Stimulated activated memory B cell treated with anti-CD40 and anti-IgM and Interleukin-4, amounts not matched to agents 10 μg/mL and 1 μg/mL and 100 μg/mL, for 72 hours (primary cell): ENCODE data around the gene TRO.

Source experiments
- ATAC-seq: fragments of 150-1000 bp; cut with Tn5 transposase; 2 replicates; pipeline ENCODE4 v1.10.0; 2021
- H3K27ac Mint-ChIP-seq: one replicate; pipeline ENCODE4 v1.8.0; 2022; ENCODE audit warnings: mild to moderate bottlenecking, mixed read lengths
- H3K27me3 Mint-ChIP-seq: one replicate; pipeline ENCODE4 v1.8.0; 2022; ENCODE audit warnings: mixed read lengths
- H3K36me3 Mint-ChIP-seq: one replicate; pipeline ENCODE4 v1.8.0; 2022; ENCODE audit warnings: mixed read lengths
- H3K4me1 Mint-ChIP-seq: one replicate; pipeline ENCODE4 v1.8.0; 2022; ENCODE audit warnings: mixed read lengths
- H3K4me3 Mint-ChIP-seq: one replicate; pipeline ENCODE4 v1.8.0; 2022; ENCODE audit warnings: mild to moderate bottlenecking, moderate library complexity, mixed read lengths
- H3K9me3 Mint-ChIP-seq: one replicate; pipeline ENCODE4 v1.8.0; 2022; ENCODE audit warnings: mixed read lengths

The TRO gene, protein sequence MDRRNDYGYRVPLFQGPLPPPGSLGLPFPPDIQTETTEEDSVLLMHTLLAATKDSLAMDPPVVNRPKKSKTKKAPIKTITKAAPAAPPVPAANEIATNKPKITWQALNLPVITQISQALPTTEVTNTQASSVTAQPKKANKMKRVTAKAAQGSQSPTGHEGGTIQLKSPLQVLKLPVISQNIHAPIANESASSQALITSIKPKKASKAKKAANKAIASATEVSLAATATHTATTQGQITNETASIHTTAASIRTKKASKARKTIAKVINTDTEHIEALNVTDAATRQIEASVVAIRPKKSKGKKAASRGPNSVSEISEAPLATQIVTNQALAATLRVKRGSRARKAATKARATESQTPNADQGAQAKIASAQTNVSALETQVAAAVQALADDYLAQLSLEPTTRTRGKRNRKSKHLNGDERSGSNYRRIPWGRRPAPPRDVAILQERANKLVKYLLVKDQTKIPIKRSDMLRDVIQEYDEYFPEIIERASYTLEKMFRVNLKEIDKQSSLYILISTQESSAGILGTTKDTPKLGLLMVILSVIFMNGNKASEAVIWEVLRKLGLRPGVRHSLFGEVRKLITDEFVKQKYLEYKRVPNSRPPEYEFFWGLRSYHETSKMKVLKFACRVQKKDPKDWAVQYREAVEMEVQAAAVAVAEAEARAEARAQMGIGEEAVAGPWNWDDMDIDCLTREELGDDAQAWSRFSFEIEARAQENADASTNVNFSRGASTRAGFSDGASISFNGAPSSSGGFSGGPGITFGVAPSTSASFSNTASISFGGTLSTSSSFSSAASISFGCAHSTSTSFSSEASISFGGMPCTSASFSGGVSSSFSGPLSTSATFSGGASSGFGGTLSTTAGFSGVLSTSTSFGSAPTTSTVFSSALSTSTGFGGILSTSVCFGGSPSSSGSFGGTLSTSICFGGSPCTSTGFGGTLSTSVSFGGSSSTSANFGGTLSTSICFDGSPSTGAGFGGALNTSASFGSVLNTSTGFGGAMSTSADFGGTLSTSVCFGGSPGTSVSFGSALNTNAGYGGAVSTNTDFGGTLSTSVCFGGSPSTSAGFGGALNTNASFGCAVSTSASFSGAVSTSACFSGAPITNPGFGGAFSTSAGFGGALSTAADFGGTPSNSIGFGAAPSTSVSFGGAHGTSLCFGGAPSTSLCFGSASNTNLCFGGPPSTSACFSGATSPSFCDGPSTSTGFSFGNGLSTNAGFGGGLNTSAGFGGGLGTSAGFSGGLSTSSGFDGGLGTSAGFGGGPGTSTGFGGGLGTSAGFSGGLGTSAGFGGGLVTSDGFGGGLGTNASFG (N-terminal part only)

DNA sequence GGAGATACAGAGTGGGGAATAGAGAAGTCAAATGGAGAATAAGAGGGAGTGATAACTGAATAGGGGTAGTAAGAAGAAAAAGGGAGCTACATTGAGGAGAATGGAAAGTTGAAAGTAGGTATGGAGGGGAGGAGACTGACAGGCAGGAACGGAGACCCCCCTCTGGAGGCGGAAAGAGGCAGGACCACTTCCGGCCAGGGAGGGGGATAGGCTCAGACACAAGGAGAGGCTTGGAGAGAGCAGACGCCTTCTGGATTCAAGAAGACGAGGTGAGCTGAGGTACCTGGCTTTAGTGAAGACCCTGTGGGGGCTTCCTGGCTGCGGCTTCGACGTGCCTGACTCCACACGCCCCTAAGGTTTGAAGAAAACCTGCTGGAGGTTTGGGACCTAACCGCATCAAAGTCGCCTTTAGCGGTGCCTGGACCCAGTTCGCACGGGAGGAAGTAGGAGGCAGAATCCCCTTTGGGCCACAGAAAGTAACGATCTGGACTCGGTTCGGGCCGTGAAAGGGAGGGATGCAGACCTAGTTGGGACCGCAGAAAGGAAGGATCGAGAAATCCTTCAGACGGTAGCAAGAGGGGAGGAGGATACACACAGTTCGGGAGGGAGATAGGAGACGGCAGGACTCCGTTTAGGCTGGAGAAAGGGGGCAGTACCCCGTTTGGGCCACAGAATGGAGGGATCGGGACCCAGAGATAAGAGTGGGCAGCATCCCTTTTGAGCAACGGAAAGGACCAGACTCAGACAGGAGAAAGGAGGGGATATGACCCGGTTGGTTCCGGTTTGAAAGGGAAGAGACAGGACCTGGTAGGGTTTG lies at the start of gene TRO:
Gene TRO (plus strand): TSS at position 215 of the 817 bp plus-strand sequence. CDS start 1,423 bp downstream, outside the sequence.
- H3K27me3 Mint-ChIP-seq = no peaks in the 10 kb centered on the region
- peak within 1 kb of the TSS; percentile 76 for H3K27ac Mint-ChIP-seq
- peak within 1 kb of the TSS; percentile 84 for H3K4me3 Mint-ChIP-seq
- H3K36me3 Mint-ChIP-seq = no peaks in the 10 kb centered on the region
- H3K4me1 Mint-ChIP-seq = peaks cover 24% of the 10 kb centered on the region
- ATAC-seq = no peak
- peaks cover 3% of the 10 kb centered on the region for H3K9me3 Mint-ChIP-seq

DNA sequence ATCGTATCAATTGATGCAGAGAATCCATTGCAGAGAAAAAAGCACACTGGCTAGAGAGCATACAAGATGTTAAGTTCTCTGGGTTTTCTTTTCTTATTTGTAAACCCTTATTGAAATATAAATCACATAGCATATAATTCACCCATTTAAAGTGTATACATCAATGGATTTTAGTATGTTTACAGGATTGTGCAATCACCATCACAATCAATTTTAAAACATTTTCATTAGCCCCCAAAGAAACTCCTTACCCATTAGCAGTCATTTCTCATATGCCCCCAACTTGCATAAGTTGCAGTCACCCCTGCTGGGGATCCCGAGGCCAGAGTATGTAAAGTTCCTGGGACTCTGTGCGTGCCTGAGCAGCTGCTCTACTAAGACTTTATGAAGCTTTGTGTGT lies 34.9 kb upstream of the TRO start:
- H3K9me3 Mint-ChIP-seq = no peaks in the 10 kb centered on the region
- no peak overlapping the region for H3K27ac Mint-ChIP-seq
- H3K27me3 Mint-ChIP-seq = peaks cover 43% of the 10 kb centered on the region
- no peak overlapping the region for H3K4me3 Mint-ChIP-seq
- H3K36me3 Mint-ChIP-seq = no peaks in the 10 kb centered on the region
- H3K4me1 Mint-ChIP-seq = no peaks in the 10 kb centered on the region
- no peak for ATAC-seq

DNA sequence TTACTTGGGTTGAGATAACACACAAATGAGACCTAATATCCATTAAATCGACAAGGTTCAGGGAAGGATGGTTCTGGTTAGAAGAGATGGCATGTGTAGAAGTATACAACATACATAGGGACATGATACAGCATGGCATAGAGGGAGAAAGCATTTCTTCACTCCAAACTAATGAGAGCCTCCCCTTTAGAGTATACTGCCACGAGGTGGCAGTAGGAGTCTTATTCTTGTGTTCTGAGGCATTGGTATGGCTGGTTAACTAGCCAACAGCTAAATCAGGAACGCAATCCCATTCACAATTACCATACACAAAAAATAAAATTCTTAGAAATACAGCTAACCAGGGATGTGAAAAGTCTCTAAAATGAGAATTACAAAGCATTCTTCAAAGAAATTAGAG lies 29.1 kb upstream of the TRO start:
- Mint-ChIP-seq H3K9me3 (peaks cover 3% of the 10 kb centered on the region), H3K27me3 (peaks cover 38% of the 10 kb centered on the region), H3K4me1 (no peaks in the 10 kb centered on the region), H3K36me3 (no peaks in the 10 kb centered on the region), H3K27ac (no peak overlapping the region), H3K4me3 (no peak overlapping the region)
- no peak for ATAC-seq

DNA sequence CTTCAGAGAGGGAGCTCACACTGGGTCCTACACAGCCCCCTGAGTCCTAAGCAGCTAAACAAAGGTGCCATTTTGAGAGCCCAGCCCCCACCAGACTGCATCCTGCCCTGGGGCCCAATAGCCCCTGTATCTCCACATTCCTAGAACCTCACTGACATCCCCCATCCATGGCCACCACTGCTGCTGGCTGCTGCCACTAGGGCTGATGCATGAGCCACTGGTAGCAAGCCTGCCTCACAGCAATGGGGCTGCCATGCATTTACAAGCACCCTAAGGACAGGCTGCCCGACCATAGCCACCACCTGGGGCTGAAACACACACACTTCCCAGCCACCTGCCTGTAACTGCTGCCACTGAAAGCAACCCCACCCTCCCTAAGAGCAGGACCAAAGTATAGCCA lies 26.5 kb upstream of the TRO start:
- ATAC-seq = no peak
- Mint-ChIP-seq H3K36me3 (no peaks in the 10 kb centered on the region), H3K9me3 (peaks cover 3% of the 10 kb centered on the region), H3K4me1 (no peaks in the 10 kb centered on the region), H3K27ac (no peak overlapping the region), H3K4me3 (no peak overlapping the region), H3K27me3 (peaks cover 17% of the 10 kb centered on the region)

DNA sequence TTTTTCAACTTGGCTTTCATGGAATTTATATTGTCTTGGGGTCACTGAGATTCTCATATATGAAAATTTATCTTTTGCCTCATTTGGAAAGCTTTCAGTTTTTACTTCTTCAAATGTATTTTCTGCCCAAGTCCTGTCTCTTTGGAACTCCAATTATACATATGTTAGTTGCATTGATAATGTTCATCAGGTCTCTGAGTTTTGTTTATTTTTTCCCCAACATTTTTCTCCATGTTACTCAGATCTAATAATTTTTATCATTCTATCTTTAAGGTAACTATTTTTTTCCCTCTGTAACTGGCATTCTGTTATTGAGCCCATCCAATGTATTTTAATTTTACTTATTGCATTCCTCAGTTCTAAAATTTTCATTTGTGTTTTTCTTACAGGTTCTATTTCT lies 10.7 kb upstream of the TRO start:
- H3K27me3 Mint-ChIP-seq = no peaks in the 10 kb centered on the region
- no peak for ATAC-seq

DNA sequence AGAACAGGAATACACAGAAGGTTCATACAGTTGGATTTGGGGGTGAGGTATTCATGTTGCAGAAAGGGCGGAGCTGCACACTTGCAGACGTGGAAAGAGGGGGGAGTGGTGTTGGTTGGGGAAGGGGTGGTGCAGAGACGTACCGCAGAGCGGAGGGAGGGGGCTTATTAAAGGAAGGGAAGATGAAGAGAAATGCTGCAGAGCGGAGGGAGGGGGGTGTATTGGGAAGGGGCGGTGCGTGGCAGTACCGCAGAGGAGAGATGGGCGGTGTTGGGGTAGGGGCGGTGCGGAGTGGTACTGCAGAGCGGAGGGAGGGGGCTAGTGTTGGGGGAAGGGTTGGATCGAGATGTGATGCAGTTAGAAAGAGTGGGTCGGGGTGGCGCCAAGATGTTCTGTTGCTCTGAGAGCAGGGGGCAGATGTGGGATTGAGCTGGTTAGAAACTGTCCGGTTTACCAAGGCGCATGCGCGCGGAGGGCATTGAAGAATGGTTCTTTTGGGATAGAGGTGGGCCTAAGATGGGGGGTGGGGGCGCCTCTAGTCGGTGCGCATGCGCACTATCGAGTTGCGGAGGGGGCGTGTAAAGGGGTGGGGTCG lies 900 bp downstream of the TRO start:
- Mint-ChIP-seq H3K4me3 (peak overlapping the region; percentile 84), H3K9me3 (peaks cover under 1% of the 10 kb centered on the region), H3K4me1 (peaks cover 24% of the 10 kb centered on the region), H3K27me3 (no peaks in the 10 kb centered on the region), H3K36me3 (no peaks in the 10 kb centered on the region), H3K27ac (peak overlapping the region; percentile 76)
- peak; percentile 61 for ATAC-seq

More for the DNA sequence above, 10.7 kb upstream of the TRO start:
- peaks cover 9% of the 10 kb centered on the region for H3K9me3 Mint-ChIP-seq
- H3K36me3 Mint-ChIP-seq = no peaks in the 10 kb centered on the region
- no peak overlapping the region for H3K27ac Mint-ChIP-seq
- H3K4me1 Mint-ChIP-seq = no peaks in the 10 kb centered on the region
- H3K4me3 Mint-ChIP-seq = no peak overlapping the region

DNA sequence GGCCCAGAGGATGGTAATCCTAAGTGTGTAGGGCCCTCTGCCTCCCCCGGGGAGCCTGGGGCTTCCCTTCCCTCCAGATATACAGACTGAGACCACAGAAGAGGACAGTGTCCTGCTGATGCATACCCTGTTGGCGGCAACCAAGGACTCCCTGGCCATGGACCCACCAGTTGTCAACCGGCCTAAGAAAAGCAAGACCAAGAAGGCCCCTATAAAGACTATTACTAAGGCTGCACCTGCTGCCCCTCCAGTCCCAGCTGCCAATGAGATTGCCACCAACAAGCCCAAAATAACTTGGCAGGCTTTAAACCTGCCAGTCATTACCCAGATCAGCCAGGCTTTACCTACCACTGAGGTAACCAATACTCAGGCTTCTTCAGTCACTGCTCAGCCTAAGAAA lies 1.9 kb downstream of the TRO start:
- H3K4me1 Mint-ChIP-seq = peaks cover 24% of the 10 kb centered on the region
- H3K27me3 Mint-ChIP-seq = no peaks in the 10 kb centered on the region
- ATAC-seq = no peak
- H3K4me3 Mint-ChIP-seq = peak overlapping the region; percentile 84
- no peaks in the 10 kb centered on the region for H3K9me3 Mint-ChIP-seq
- no peak overlapping the region for H3K27ac Mint-ChIP-seq
- no peaks in the 10 kb centered on the region for H3K36me3 Mint-ChIP-seq

DNA sequence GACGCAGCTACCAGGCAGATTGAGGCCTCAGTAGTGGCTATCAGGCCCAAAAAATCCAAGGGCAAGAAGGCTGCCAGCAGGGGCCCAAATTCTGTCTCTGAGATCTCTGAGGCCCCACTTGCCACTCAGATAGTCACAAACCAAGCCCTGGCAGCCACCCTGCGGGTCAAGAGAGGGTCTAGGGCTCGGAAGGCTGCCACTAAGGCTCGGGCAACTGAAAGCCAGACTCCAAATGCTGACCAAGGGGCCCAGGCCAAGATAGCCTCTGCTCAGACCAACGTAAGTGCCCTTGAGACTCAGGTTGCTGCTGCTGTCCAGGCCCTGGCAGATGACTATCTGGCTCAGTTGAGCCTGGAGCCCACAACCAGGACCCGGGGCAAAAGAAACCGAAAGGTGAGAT lies 2.8 kb downstream of the TRO start:
- no peak overlapping the region for H3K4me3 Mint-ChIP-seq
- H3K36me3 Mint-ChIP-seq = no peaks in the 10 kb centered on the region
- peaks cover 24% of the 10 kb centered on the region for H3K4me1 Mint-ChIP-seq
- no peak overlapping the region for H3K27ac Mint-ChIP-seq
- H3K9me3 Mint-ChIP-seq = no peaks in the 10 kb centered on the region
- ATAC-seq = no peak
- H3K27me3 Mint-ChIP-seq = no peaks in the 10 kb centered on the region

DNA sequence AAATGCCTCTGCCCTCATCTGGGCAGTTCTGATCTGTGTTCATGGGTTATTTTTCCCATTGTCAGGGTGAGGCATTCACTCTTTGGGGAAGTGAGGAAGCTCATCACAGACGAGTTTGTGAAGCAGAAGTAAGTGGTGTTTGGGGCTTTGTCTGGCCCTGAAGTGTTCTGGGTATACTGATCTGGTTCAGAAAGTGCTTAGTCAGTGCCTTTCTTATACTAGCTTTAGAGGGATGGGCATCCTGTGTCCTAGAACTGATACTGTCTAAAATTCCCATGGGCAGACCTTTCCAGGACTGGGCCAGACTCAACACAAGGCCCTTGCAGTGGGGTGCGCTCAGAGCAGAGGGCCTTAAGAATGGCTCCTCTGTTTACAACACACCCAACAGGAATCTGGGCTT lies 6.4 kb downstream of the TRO start:
- H3K4me1 Mint-ChIP-seq = peaks cover 5% of the 10 kb centered on the region
- no peaks in the 10 kb centered on the region for H3K9me3 Mint-ChIP-seq
- ATAC-seq = no peak
- H3K36me3 Mint-ChIP-seq = no peaks in the 10 kb centered on the region
- H3K4me3 Mint-ChIP-seq = no peak overlapping the region
- no peak overlapping the region for H3K27ac Mint-ChIP-seq
- H3K27me3 Mint-ChIP-seq = no peaks in the 10 kb centered on the region

DNA sequence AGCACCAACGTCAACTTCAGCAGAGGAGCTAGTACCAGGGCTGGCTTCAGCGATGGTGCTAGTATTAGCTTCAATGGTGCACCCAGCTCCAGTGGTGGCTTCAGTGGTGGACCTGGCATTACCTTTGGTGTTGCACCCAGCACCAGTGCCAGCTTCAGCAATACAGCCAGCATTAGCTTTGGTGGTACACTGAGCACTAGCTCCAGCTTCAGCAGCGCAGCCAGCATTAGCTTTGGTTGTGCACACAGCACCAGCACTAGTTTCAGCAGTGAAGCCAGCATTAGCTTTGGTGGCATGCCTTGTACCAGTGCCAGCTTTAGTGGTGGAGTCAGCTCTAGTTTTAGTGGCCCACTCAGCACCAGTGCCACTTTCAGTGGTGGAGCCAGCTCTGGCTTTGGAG lies 8.3 kb downstream of the TRO start:
- H3K27ac Mint-ChIP-seq = no peak overlapping the region

DNA sequence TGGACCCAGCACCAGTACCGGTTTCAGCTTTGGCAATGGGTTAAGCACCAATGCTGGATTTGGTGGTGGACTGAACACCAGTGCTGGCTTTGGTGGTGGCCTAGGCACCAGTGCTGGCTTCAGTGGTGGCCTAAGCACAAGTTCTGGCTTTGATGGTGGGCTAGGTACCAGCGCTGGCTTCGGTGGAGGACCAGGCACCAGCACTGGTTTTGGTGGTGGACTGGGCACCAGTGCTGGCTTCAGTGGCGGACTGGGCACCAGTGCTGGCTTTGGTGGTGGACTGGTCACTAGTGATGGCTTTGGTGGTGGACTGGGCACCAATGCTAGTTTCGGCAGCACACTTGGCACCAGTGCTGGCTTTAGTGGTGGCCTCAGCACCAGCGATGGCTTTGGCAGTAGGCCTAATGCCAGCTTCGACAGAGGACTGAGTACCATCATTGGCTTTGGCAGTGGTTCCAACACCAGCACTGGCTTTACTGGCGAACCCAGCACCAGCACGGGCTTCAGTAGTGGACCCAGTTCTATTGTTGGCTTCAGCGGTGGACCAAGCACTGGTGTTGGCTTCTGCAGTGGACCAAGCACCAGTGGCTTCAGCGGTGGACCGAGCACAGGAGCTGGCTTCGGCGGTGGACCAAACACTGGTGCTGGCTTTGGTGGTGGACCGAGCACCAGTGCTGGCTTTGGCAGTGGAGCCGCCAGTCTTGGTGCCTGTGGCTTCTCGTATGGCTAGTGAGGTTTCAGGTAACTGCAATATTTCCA lies 9.8 kb downstream of the TRO start:
- ATAC-seq = no peak
- H3K4me1 Mint-ChIP-seq = no peaks in the 10 kb centered on the region
- no peaks in the 10 kb centered on the region for H3K9me3 Mint-ChIP-seq
- H3K27ac Mint-ChIP-seq = no peak overlapping the region
- no peaks in the 10 kb centered on the region for H3K36me3 Mint-ChIP-seq
- no peak overlapping the region for H3K4me3 Mint-ChIP-seq
- no peaks in the 10 kb centered on the region for H3K27me3 Mint-ChIP-seq

More for the DNA sequence above, 8.3 kb downstream of the TRO start:
- ATAC-seq = no peak
- H3K4me1 Mint-ChIP-seq = no peaks in the 10 kb centered on the region
- no peaks in the 10 kb centered on the region for H3K27me3 Mint-ChIP-seq
- H3K36me3 Mint-ChIP-seq = no peaks in the 10 kb centered on the region
- no peaks in the 10 kb centered on the region for H3K9me3 Mint-ChIP-seq
- H3K4me3 Mint-ChIP-seq = no peak overlapping the region

DNA sequence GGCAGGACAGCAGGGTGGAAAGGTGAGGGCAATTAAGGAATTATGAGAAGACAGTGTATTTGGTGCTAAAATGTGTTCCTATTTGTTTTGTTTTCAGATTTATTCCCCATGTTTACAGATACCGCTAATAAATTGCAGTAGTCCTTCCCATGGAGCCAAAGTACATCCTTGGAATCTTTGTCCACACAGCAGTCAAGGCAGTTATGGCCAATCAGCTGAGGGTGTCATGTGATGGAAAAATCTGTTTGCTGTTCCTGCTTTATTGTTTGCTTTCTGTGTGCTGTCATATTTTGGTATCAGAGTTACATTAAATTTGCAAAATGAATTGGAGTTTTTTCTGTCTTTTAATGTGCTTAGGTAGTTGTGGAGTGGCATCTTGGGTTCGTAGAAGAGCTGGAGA lies 10.5 kb downstream of the TRO start:
- no peaks in the 10 kb centered on the region for H3K36me3 Mint-ChIP-seq
- no peaks in the 10 kb centered on the region for H3K27me3 Mint-ChIP-seq
- no peak for ATAC-seq
- no peak overlapping the region for H3K27ac Mint-ChIP-seq
- no peaks in the 10 kb centered on the region for H3K4me1 Mint-ChIP-seq
- H3K4me3 Mint-ChIP-seq = no peak overlapping the region
- H3K9me3 Mint-ChIP-seq = no peaks in the 10 kb centered on the region

DNA sequence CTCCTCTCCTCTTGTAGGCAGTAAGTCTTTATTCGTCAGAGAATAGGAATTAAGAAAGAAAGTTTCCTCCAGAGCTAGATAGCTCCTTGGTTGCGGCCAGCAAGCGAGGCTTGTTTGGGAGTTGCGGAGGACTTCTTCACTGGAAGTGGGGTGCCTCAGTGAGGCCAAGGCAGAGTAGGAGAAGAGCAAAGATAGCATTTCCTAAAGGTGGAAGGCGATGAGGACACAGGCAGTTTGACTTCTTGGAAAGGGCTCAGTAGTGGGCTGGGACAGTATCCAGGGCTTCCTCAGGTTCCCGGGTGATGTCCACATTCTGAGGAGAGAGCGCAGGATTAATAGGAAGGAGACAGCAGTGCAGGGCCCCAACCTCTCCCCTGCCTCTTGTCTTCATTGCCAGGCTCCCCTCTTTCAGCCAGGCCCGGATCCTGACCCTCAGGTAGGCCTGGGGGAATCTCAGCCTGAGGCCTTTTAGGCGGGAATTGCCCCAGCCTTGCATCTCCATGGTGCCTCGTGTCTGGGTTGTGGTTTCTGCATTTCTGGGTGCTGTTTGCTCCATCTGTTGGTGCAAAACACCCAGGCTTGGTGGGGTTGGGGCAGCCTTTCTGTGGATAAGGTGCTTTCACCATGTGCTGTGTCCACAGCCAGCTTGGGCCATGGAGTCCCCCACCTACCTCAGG lies 12.7 kb downstream of the TRO start:
- ATAC-seq = no peak
- Mint-ChIP-seq H3K27me3 (no peaks in the 10 kb centered on the region), H3K4me3 (no peak overlapping the region), H3K27ac (no peak overlapping the region), H3K36me3 (no peaks in the 10 kb centered on the region), H3K9me3 (no peaks in the 10 kb centered on the region), H3K4me1 (no peaks in the 10 kb centered on the region)
